CD4-positive, alpha-beta T cell (primary cell): Measurements from ENCODE around the gene MAPK11. TPM values are rescaled to one million over a fixed set of nuclear protein-coding genes. Genes with fewer than 3 reads are reported as not detected.

ENCODE experiments used
- ATAC-seq: fragments of 200-7000 bp; cut with Tn5 transposase; one replicate; pipeline ENCODE4 v1.10.0; 2022; ENCODE audit warnings: mild to moderate bottlenecking; ENCODE audit not compliant: poor library complexity
- CTCF ChIA-PET: fragments of 350-600 bp; sonication (Branson Sonifier 250); formaldehyde crosslinking; loops from one replicate; lab custom pipeline; 2021; ENCODE audit warnings: antibody characterized with exemption, inconsistent platforms; lab: Charles Lee
- POLR2A ChIA-PET: fragments of 350-600 bp; sonication (Branson Sonifier 250); formaldehyde crosslinking; loops from one replicate; lab custom pipeline; 2021; ENCODE audit warnings: antibody characterized with exemption, inconsistent platforms; lab: Charles Lee
- DNase-seq, 14 experiments: peaks; one replicate each; pipeline ENCODE4 v3.0.0-alpha.2; 2013 to 2020; ENCODE audit warnings: mixed read lengths in 2 of 14
- H3K27ac ChIP-seq, 2 donors: one replicate each; pipeline versions ENCODE4 v1.5.1 to v1.7.0; 2013; ENCODE audit warnings: low read length in 2 of 2, low read depth in 1 of 2, mild to moderate bottlenecking in 1 of 2
- H3K27me3 ChIP-seq, 2 experiments: 1 replicate in 1 of 2; 2 replicates in 1 of 2; pipeline versions ENCODE4 v1.6.1 to v1.7.0; 2013; ENCODE audit warnings: low read length in 2 of 2, control low read depth in 1 of 2, mild to moderate bottlenecking in 1 of 2, moderate library complexity in 1 of 2; ENCODE audit not compliant: insufficient read depth in 2 of 2, control insufficient read depth in 1 of 2
- H3K36me3 ChIP-seq: one replicate; pipeline ENCODE4 v1.6.1; 2013; ENCODE audit warnings: low read length, control low read depth; ENCODE audit not compliant: insufficient read depth
- H3K4me1 ChIP-seq: one replicate; pipeline ENCODE4 v1.6.1; 2013; ENCODE audit warnings: low read length, control low read depth; ENCODE audit not compliant: insufficient read depth
- H3K4me3 ChIP-seq: one replicate; pipeline ENCODE4 v1.5.1; 2013; ENCODE audit warnings: mild to moderate bottlenecking, low read length, moderate library complexity
- H3K9me3 ChIP-seq, 2 experiments: 1 replicate in 1 of 2; 2 replicates in 1 of 2; pipeline versions ENCODE4 v1.6.1 to v1.7.0; 2013; ENCODE audit warnings: low read length in 2 of 2, mild to moderate bottlenecking in 2 of 2, control low read depth in 1 of 2, moderate library complexity in 1 of 2; ENCODE audit not compliant: control insufficient read depth in 1 of 2, insufficient read depth in 1 of 2
- H3K27ac Mint-ChIP-seq: one replicate; pipeline ENCODE4 v1.8.0; 2020; ENCODE audit warnings: mixed read lengths
- H3K27me3 Mint-ChIP-seq: one replicate; pipeline ENCODE4 v1.8.0; 2021; ENCODE audit warnings: mixed read lengths
- H3K36me3 Mint-ChIP-seq: one replicate; pipeline ENCODE4 v1.8.0; 2021; ENCODE audit warnings: low read depth, mixed read lengths
- H3K4me1 Mint-ChIP-seq: one replicate; pipeline ENCODE4 v1.8.0; 2021; ENCODE audit warnings: low read depth, mixed read lengths
- H3K4me3 Mint-ChIP-seq: one replicate; pipeline ENCODE4 v1.8.0; 2020; ENCODE audit warnings: mild to moderate bottlenecking, mixed read lengths
- H3K9me3 Mint-ChIP-seq: one replicate; pipeline ENCODE4 v1.8.0; 2020; ENCODE audit warnings: mixed read lengths
- intact Hi-C, 2 experiments: fragments of 100-400 bp; cut with DNase I in 1 of 2; cut with micrococcal nuclease in 1 of 2; formaldehyde crosslinking; loops; one replicate each; pipeline versions ENCODE4 v1.15.1 to v1.9.0; 2023 to 2025; cut with DNase I, micrococcal nuclease
- total RNA-seq, 174 experiments: library from RNA in 2 of 174; stranded (reverse) in 2 of 174; gene quantifications; one replicate each; pipeline ENCODE4 v1.2.3 and lab custom pipeline; 2021 to 2026
- TF ChIP-seq, protein P1 (sequence below): fragments of 200-600 bp; IDR thresholded peaks from one replicate; pipeline ENCODE4 v1.8.0; 2022; ENCODE audit warnings: antibody characterized with exemption, mild to moderate bottlenecking

The MAPK11 gene
- total RNA-seq, 2 experiments from 2014 or later: 4.2 to 4.9 TPM

DNA sequence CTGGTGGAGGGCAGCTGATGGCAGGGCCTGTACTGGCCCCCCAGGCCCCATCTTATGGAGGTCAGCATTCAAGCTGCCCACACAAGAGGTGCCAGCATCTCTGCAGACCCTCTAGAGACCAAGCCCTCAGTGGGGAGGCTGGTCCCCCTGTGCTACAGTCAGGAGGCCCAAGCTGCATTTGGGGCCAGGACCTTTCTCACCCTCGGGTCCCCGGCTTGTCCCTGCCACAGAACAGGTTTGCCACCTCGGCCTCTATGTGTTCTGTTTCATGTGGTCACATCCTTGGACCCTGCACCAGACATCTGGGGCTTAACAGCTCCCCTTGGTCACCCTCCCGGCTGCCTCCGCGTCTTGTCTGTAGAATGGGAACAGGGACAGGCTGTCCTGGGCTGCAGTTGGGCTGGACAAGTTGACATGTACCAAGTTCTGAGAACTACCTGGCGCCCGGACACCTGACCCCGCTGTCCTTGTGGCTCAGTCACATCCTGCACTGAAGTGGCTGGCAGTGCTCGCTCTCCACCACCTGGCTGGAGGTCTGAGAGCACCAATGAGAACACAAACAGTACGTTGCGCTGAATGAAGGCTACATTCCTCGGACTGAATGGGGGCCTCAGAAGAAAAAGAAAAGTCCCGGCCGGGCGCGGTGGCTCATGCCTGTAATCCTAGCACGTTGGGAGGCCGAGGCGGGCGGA is 40.0 kb upstream of the MAPK11 start:
- Mint-ChIP-seq H3K27ac (no peak overlapping the region), H3K36me3 (no peaks in the 10 kb centered on the region), H3K27me3 (peaks cover 12% of the 10 kb centered on the region), H3K4me3 (peak overlapping the region; percentile 38), H3K4me1 (peaks cover 12% of the 10 kb centered on the region), H3K9me3 (no peaks in the 10 kb centered on the region)
- intact Hi-C loops: no loop called here
- Histone ChIP-seq H3K4me3 (no peak overlapping the region), H3K36me3 (peaks cover 2% of the 10 kb centered on the region), H3K4me1 (peaks cover 38% of the 10 kb centered on the region), H3K27ac (no peak overlapping the region), H3K27me3 (peaks cover 15 to 28% of the 10 kb centered on the region in 2 experiments), H3K9me3 (peaks cover 0 to 10% of the 10 kb centered on the region in 2 experiments)
- TF ChIP-seq, protein P1, sequence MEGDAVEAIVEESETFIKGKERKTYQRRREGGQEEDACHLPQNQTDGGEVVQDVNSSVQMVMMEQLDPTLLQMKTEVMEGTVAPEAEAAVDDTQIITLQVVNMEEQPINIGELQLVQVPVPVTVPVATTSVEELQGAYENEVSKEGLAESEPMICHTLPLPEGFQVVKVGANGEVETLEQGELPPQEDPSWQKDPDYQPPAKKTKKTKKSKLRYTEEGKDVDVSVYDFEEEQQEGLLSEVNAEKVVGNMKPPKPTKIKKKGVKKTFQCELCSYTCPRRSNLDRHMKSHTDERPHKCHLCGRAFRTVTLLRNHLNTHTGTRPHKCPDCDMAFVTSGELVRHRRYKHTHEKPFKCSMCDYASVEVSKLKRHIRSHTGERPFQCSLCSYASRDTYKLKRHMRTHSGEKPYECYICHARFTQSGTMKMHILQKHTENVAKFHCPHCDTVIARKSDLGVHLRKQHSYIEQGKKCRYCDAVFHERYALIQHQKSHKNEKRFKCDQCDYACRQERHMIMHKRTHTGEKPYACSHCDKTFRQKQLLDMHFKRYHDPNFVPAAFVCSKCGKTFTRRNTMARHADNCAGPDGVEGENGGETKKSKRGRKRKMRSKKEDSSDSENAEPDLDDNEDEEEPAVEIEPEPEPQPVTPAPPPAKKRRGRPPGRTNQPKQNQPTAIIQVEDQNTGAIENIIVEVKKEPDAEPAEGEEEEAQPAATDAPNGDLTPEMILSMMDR: no peak
- no peak for ATAC-seq
- ChIA-PET CTCF (no interaction called here), POLR2A (no interaction called here)
- DNase-seq: no peak

DNA sequence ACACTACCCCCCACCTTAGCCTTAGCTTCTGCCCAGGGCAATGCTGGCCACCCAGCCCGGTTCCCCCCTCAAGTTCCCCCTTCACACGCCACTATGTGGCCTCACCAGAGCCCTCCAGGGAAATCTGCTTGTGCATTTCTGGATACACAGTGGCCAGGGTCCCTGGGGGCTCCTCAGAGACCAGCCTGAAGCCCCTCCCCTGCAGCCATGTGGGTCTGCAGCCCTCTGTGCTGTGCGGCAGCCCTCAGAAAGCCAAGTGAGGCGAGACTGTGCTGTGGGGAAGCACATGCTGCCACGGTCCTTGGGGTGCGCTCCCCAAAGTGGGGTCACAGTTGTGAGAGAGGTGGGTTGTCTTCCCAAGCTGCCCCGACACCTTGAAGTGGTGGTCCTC is 39.4 kb upstream of the MAPK11 start:
- ATAC-seq (no peak), DNase-seq (no peak)
- intact Hi-C loops: no loop called here
- no peak overlapping the region for H3K27ac ChIP-seq
- H3K36me3 ChIP-seq: peaks cover 2% of the 10 kb centered on the region
- Mint-ChIP-seq H3K4me1 (peaks cover 10% of the 10 kb centered on the region), H3K36me3 (no peaks in the 10 kb centered on the region), H3K4me3 (no peak overlapping the region), H3K27ac (no peak overlapping the region), H3K9me3 (no peaks in the 10 kb centered on the region), H3K27me3 (peaks cover 12% of the 10 kb centered on the region)
- peaks cover 0 to 14% of the 10 kb centered on the region in 2 experiments for H3K9me3 ChIP-seq
- TF ChIP-seq, protein P1: no peak
- ChIA-PET POLR2A (no interaction called here), CTCF (no interaction called here)
- peaks cover 19 to 28% of the 10 kb centered on the region in 2 experiments for H3K27me3 ChIP-seq
- no peak overlapping the region for H3K4me3 ChIP-seq
- peaks cover 33% of the 10 kb centered on the region for H3K4me1 ChIP-seq

GRCh38 chr22:50308986-50309600 is 38.9 kb upstream of the MAPK11 start:
- POLR2A ChIA-PET: no interaction called here

More at GRCh38 chr22:50308986-50309600, 38.9 kb upstream of the MAPK11 start:
- CTCF ChIA-PET: no interaction called here
- intact Hi-C loops: no loop called here
- Histone ChIP-seq H3K4me1 (peaks cover 28% of the 10 kb centered on the region), H3K4me3 (no peak overlapping the region), H3K9me3 (peaks cover 0 to 14% of the 10 kb centered on the region in 2 experiments), H3K27ac (no peak overlapping the region), H3K27me3 (peaks cover 21 to 31% of the 10 kb centered on the region in 2 experiments), H3K36me3 (peaks cover 2% of the 10 kb centered on the region)
- H3K9me3 Mint-ChIP-seq: no peaks in the 10 kb centered on the region
- peaks cover 5% of the 10 kb centered on the region for H3K4me1 Mint-ChIP-seq
- ATAC-seq: no peak
- H3K27ac Mint-ChIP-seq: no peak overlapping the region
- peaks cover 17% of the 10 kb centered on the region for H3K27me3 Mint-ChIP-seq
- H3K4me3 Mint-ChIP-seq: peak overlapping the region; percentile 54
- H3K36me3 Mint-ChIP-seq: no peaks in the 10 kb centered on the region
- DNase-seq: no peak
- TF ChIP-seq, protein P1: no peak
